CD1c-positive myeloid dendritic cell (primary cell): ENCODE measurements around the gene IFNLR1.

Source experiments
- DNase-seq: peaks from one replicate; pipeline ENCODE4 v3.0.0-alpha.2; 2016; ENCODE audit errors: extremely low spot score

The IFNLR1 gene

DNA sequence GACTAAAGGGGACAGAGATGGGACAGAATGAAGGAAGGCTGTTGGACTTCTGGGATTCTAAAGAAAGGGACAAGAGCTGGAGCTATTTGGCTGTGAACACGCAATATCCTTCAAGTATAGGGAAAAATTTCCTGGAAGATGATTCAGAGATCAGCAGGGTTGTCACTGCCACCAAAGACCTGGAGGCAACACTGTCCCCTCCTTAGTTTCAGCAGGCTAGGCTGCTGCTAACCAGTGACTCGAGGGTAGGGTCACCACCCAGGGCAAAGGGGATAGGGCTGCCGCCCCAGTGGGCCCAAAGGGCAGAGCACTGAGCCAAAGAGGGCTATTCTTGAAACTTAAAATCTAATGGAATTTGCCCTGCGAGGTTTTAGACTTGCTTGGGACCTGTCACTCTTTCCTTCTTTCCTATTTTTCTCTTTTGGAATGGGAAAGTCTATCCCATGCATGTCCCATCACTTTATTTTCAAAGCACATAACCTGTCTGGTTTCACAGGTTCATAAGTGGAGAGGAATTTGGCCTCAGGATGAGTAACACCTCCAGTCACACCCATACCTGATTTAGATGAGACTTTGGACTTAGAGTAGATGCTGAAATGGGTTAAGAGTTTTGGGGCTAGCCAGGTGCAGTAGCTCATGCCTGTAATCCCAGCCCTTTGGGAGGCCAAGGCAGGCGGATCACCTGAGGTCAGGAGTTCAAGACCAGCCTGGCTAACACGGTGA lies 11.9 kb downstream of the IFNLR1 start:
- no peak for DNase-seq

- peak; percentile 44 for DNase-seq
Observed at GRCh38 chr1:24173638-24174575, 13.2 kb downstream of the IFNLR1 start.

DNA sequence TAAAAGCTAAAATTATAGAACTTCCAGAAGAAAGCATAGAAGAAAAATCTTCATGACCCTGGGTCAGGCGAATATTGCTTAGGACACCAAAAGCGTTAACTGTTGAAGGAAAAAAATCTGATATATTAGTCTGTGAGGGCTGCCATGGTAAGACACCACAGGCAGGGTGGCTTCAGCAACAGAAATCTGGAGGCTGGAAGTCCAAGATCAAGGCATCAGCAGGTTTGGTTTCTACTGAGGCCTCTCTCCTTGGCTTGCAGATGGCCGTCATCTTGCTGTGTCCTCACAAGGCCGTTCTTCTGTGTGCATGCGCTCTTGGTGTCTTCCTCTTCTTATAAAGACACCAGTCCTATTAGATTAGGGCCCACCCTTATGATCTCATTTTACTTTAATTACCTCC lies 14.5 kb downstream of the IFNLR1 start:
- DNase-seq = no peak

DNA sequence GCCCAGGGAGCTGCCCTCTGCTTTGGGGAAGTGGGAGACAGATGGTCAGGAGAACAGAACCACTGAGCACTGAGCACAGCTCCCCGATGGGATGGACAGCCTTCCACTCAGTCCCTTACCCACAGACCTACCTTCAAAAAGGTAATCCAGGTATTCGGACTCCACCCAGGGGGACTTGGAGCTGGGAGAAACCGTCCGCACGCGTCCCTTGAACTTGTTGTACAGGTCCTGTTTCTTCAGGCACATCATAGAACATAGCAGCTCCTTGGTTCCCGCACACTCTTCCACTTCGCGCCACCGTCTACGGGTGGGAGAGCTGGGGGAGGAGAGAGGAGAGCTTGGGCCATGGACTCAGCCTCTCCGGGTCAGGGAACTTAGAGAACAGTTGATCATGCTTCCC lies 17.8 kb downstream of the IFNLR1 start:
- no peak for DNase-seq

DNA sequence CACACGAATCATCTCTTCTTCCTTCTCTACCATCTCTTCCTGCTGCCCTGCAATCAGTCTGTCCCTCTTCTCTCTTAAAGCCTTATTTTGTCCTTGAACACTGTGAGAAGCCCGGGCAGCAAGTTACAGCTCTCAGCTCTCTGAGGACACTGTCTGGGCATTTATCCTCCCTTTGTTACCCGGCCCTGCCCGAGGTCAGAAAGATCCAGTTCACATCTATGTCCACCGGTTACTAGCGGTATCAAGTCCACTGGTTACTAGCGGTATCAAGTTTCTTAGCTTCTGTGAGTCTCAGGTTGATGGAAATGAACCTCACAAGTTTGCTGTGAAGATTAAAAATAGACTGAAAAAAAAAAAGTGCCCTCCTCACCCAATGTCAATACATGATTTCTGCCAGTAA lies 18.8 kb downstream of the IFNLR1 start:
- DNase-seq = no peak

- DNase-seq = no peak
Observed at GRCh38 chr1:24167008-24167407, 20.1 kb downstream of the IFNLR1 start.

DNA sequence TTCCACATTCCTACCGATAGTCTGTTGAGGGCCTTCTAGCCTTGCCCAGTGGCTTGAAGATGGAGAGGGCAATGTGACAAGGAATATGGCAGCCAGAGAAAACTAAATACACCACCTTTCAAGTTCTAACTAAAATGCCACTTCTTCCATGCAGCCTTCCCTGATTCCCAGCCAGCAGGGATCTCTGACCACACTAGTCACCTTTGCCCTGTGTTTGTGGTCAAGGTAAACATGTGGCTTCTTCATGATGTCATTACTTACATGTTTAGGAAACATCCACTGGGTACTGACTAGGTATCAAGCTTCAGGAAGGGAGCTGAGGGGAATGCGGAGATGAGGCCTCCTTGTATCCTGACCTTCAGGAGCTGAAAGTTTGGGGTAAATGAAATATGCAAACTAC lies 21.6 kb downstream of the IFNLR1 start:
- no peak for DNase-seq

DNA sequence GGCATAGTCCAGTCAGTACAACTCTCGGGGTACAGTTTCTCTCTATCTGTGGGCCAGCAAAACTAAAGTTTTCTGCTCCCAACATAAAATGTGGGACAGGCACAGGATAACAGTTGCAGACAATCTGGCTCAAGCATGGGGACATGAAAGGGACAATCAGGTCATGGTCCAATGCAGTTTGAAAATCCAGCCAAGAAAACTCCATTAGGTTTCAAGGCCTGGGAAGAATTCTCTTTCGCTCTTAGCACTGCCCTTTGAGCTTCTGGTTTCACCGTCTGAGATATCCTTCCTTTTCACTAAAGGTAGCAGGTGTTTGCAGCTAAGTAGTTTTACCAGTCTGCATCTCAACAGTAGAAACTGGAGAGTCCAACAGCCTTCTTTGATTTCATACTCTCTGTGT lies 23.1 kb downstream of the IFNLR1 start:
- DNase-seq = no peak

DNA sequence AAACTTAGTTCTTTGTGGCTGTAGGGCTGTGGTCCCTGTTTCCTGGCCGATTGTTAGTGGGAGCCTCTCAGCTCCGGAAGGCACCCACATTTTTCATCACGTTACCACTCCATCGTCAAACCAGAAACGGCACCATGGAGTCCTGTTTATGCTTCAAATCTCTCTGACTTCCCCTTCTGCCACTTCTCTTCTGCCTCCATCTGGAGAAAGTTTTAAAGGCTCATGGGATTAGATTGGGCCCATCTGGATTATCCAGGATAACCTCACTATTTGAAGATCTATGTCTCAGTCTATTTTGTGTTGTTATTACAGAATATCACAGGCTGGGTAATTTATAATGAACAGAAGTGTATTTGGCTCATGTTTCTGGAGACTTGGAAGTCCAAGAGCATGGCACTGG lies 24.9 kb downstream of the IFNLR1 start:
- DNase-seq = no peak

DNA sequence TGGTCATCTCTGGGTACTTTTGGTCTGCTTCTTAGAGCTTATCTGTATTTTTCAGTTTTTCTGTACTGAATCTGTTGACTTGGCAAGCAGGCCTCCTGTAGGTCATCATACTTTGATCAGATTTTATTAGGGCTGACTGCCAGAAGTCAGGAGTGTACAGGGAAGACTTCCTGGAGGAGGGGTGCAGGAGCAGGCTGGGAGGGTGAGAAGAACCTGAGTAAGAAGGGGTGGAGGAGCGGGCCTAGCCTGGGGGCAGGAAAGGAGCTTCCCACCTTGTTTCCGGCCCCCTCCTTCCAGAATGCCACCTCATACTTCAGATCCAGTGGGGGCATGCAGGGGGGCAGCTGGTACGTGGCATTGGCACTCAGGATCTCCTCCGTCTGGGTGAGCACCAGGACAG lies 25.8 kb downstream of the IFNLR1 start:
- DNase-seq = no peak

GRCh38 chr1:24159366-24159765 lies 27.7 kb downstream of the IFNLR1 start:
- DNase-seq = no peak

DNA sequence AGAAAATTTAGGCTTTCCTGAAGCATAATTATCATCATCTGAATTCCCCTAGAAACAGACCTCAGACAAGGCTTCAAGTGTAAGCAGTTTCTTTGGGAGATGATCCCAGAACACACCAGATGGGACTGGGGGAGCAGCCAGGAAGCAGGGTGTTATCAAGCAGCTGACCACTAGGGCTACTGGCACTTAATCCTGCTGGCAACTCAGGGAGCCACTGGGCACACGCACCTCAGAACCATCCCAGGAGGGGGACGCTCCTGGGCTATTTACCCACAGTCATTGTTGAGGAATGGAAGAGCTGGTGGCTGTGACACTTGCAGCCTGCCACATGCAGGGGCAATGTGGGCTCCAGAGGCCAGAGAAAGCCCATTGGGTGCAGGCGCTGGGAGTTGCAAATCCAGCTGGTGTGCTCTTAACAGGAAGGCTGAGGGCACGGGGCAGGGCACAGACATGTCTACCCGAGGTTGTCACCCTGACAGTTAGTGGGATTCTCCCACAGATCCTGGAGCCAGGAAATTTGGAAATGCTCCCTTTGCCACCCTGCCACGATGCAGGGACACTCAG lies 29.1 kb downstream of the IFNLR1 start:
- DNase-seq = no peak

- no peak for DNase-seq
Observed at GRCh38 chr1:24156542-24157260, 30.4 kb downstream of the IFNLR1 start.

- DNase-seq = peak; percentile 7
Observed at GRCh38 chr1:24155011-24155782, 31.9 kb downstream of the IFNLR1 start.

DNA sequence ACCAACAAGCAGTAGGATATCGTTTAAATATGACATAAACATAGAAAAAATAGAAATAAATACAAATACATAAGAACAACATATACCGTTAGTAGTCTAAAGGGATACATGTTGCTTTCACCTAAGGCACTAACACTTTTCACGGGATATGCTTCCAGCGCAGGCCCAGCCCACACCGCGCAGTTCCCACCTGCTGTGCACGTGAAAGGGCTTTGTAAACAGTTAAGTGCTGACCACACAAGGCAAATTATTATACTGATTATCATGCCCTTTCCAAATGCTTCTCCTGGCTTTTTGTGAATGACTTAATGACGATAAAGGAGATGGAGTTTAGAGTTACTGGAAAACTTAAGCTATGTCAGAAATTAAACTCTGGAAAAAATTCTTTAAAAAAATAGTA lies 32.9 kb downstream of the IFNLR1 start:
- DNase-seq = no peak

DNA sequence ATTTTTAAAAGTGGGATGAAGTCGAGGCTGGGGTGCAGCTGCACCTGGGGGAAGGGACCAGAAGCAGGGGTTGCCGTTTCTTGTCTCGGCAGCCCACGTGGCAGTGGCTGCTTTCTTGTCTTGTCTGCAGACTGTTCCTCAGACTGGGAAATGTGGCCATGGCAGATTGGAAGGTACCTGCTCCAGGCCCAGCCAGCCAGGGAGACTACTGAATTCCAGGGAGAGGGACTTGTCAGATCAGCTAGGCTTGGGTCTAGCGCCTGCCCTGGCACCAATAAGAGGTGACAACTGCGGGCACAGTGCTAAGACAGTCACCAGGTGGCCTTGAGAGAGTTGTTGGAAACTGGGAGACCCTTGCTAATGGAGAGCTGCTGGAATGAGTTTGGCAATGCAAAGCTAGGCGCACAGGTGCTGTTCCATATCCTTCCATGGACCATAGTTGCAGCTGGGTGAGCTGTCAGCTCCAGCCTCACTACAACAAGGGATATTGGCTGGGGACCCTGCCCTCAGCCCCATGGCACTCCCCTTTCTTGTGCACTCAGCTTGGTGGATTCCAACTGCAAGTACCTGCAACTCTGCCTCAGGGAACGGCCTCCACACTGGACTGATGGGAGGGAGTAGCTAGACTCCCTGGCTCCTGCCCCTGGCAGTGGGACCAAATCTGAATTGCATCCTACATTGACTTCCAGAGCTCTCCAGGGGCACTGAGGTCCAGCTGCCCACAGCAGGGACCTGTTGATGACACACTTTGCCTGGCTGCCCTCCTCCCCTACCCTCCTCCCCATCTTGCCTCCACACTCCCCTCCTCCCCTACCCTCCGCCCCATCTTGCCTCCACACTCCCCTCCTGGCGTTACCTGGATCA lies 34.2 kb downstream of the IFNLR1 start:
- DNase-seq = no peak

- no peak for DNase-seq
Observed at GRCh38 chr1:24151175-24151533, 35.9 kb downstream of the IFNLR1 start.

- DNase-seq = peak; percentile 83
Observed at GRCh38 chr1:24150234-24151174, 36.6 kb downstream of the IFNLR1 start.

- peak; percentile 68 for DNase-seq
Observed at GRCh38 chr1:24149866-24150233, 37.2 kb downstream of the IFNLR1 start.
